Adrenal gland (tissue), 12 donors: ENCODE measurements around the gene CRACR2B. TPM values are rescaled to one million over a fixed set of nuclear protein-coding genes. Genes with fewer than 3 reads are reported as not detected.

Source experiments
- DNase-seq, 7 donors: peaks; one replicate each; pipeline ENCODE4 v3.0.0-alpha.2; 2019 to 2020
- H3K27ac ChIP-seq, 5 donors: fragments of 200-600 bp; sonication (generic) in 4 of 5; 1 replicate in 3 of 5; 2 replicates in 2 of 5; pipeline versions ENCODE4 v1.5.1 to v1.8.0; 2016 to 2020; ENCODE audit warnings: mild to moderate bottlenecking in 1 of 5
- H3K27me3 ChIP-seq: fragments of 200-600 bp; 2 replicates; pipeline ENCODE4 v1.8.0; 2021
- H3K36me3 ChIP-seq, 2 donors: fragments of 200-600 bp; replicated peaks in 1 of 2; 1 replicate in 1 of 2; 2 replicates in 1 of 2; pipeline versions ENCODE4 v1.5.1 to v1.8.0; 2018 to 2022
- H3K4me1 ChIP-seq, 2 donors: fragments of 200-600 bp; replicated peaks in 1 of 2; 1 replicate in 1 of 2; 2 replicates in 1 of 2; pipeline versions ENCODE4 v1.5.1 to v1.8.0; 2018 to 2021
- H3K4me3 ChIP-seq, 4 donors: fragments of 200-600 bp; sonication (generic) in 3 of 4; one replicate each; pipeline ENCODE4 v1.5.1; 2016 to 2018
- H3K9me3 ChIP-seq, 3 donors: fragments of 200-600 bp; sonication (generic) in 1 of 3; replicated peaks in 1 of 3; 1 replicate in 2 of 3; 2 replicates in 1 of 3; pipeline versions ENCODE4 v1.5.1 to v1.8.0; 2016 to 2021
- POLR2A ChIP-seq, 2 donors: fragments of 450-650 bp; IDR thresholded peaks; one replicate each; pipeline ENCODE4 v1.6.1; 2017; ENCODE audit warnings: antibody characterized with exemption in 2 of 2, mild to moderate bottlenecking in 2 of 2, moderate library complexity in 1 of 2
- WGBS, 4 donors: extraction: QIAGEN DNeasy Blood & Tissue Kit in 2 of 4; methylation state at CpG; one replicate each; pipeline versions ENCODE4 v1.1.5 to v1.1.7; 2013 to 2017; 5-methylcytosine and 5-hydroxymethylcytosine counted together
- intact Hi-C, 2 donors: fragments of 100-400 bp; cut with DNase I; formaldehyde crosslinking; loops; one replicate each; pipeline versions ENCODE4 v1.14.1 to v1.15.0; 2022 to 2023
- polyA plus RNA-seq, 3 donors: library from polyadenylated mRNA; stranded (reverse); fragments of 200-250 nt in 2 of 3; fragments of 350-450 nt in 1 of 3; fragmentation: Illumina TruSeq in 1 of 3; extraction: RNeasy Lipid Tissue Mini Kit (QIAGEN cat#74804) in 1 of 3; gene quantifications; one replicate each; pipeline ENCODE4 v1.2.3, GENCODE V29; 2013 to 2014
- total RNA-seq, 9 donors: library from RNA; depleted of rRNA in 4 of 9; stranded (reverse); fragments of >200 nt in 4 of 9; fragments of 120-200 nt in 1 of 9; fragmentation: NEBNext Ultra II Directional in 1 of 9; extraction: Animal tissue kit (Norgen Biotek cat#: 25700) in 1 of 9; gene quantifications; one replicate each; pipeline versions ENCODE4 v1.1.0 to v1.2.4, GENCODE V29; 2013 to 2023
- TF ChIP-seq, protein P1 (sequence below), 6 experiments: fragments of 450-650 bp in 4 of 6; fragments of 200-600 bp in 2 of 6; sonication (generic) in 1 of 6; IDR thresholded peaks; 1 replicate in 5 of 6; 2 replicates in 1 of 6; pipeline versions ENCODE4 v1.5.1 to v1.8.0; 2016 to 2021; ENCODE audit warnings: antibody characterized with exemption in 6 of 6, mild to moderate bottlenecking in 2 of 6, moderate library complexity in 1 of 6
- donor health status: healthy with polysubstance abuse.
- donor health status: Bipolar disorder and iron deficiency.
- donor health status: DM: yes; HTN: yes; CAD: no.
- donor health status: DM: no; HTN: no; CAD: no.
- donor health status: DM: no; HTN: no; CAD: no.
- donor health status: DM: yes; HTN: yes; CAD: no.

Gene CRACR2B
- total and polyA plus RNA-seq, 12 donors, result 1.0 to 91.3 (median 15.6) TPM

DNA sequence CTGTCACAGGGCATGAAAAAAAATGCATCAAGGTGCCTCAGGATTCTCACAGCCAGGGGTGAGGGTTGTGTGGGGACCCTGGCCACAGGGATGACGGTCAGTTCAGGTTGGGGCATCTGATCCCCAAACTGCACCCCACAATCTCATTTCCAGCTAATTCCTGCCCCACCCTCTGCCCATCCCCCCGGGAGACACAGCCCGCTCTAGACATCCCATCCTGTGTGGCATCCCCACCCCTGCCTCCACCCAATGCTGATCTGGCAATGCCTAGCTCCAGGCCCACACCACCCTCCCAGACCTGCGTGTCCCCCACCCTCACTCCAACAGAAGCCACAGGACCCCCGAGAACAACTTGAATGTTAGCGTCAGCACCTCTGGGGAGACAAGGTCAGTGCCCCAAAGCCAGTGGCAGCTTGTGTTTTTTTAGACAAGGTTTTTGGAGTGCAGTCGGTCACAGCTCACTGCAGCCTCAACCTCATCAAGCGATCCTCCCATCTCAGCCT lies 40.2 kb downstream of the CRACR2B start:
- intact Hi-C loops, result no loop called here
- no peak for DNase-seq
- 88 to 96% (median 92%) methylated on average over 8 of the region's 8 CpGs for whole genome bisulfite sequencing, 4 donors
- Histone ChIP-seq H3K9me3 (no peaks in the 10 kb centered on the region), H3K27ac (no peak overlapping the region), H3K36me3 (peaks cover 0 to 4% of the 10 kb centered on the region in 2 donors), H3K27me3 (no peaks in the 10 kb centered on the region), H3K4me1 (no peaks in the 10 kb centered on the region), H3K4me3 (no peak overlapping the region)
- TF ChIP-seq, protein P1, sequence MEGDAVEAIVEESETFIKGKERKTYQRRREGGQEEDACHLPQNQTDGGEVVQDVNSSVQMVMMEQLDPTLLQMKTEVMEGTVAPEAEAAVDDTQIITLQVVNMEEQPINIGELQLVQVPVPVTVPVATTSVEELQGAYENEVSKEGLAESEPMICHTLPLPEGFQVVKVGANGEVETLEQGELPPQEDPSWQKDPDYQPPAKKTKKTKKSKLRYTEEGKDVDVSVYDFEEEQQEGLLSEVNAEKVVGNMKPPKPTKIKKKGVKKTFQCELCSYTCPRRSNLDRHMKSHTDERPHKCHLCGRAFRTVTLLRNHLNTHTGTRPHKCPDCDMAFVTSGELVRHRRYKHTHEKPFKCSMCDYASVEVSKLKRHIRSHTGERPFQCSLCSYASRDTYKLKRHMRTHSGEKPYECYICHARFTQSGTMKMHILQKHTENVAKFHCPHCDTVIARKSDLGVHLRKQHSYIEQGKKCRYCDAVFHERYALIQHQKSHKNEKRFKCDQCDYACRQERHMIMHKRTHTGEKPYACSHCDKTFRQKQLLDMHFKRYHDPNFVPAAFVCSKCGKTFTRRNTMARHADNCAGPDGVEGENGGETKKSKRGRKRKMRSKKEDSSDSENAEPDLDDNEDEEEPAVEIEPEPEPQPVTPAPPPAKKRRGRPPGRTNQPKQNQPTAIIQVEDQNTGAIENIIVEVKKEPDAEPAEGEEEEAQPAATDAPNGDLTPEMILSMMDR (IDR thresholded peaks at IDR 0.05), result no peak
- no peak for TF ChIP-seq POLR2A (IDR thresholded peaks at IDR 0.05)

GRCh38 chr11:868394-868793 lies 40.7 kb downstream of the CRACR2B start:
- peaks cover 0 to 4% of the 10 kb centered on the region in 2 donors for H3K36me3 ChIP-seq
- WGBS, 4 donors, result 91 to 93% (median 91%) methylated on average over 10 to 17 of the region's 17 CpGs
- no peaks in the 10 kb centered on the region for H3K9me3 ChIP-seq
- no peak overlapping the region for H3K27ac ChIP-seq
- no peak overlapping the region for H3K4me3 ChIP-seq
- TF ChIP-seq POLR2A (IDR thresholded peaks at IDR 0.05), result no peak
- TF ChIP-seq, protein P1 (IDR thresholded peaks at IDR 0.05), result no peak
- intact Hi-C loops, result no loop called here
- no peaks in the 10 kb centered on the region for H3K4me1 ChIP-seq
- DNase-seq, result no peak
- H3K27me3 ChIP-seq, result no peaks in the 10 kb centered on the region

DNA sequence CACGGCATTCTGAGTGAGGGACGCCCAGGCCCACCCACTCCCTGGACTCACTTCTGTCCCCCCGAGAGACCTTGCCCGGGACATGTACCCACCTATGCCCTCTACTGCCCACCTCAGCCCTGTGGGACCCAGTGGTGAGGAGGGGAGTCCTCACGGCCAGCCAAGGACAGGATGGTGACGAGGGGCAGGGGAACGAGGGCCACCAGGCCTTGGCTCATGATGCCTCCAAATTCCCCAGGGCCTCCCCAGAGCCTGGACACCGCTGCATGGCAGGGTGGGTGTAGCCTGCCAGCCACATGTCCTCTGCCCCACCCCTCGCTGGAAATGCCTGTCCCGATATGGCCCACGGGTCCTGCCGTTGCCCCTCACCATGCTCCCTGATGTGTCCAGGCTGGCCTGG lies 41.1 kb downstream of the CRACR2B start:
- WGBS, 4 donors, result 83 to 91% (median 88%) methylated on average over 6 to 12 of the region's 12 CpGs
- no peak overlapping the region for H3K4me3 ChIP-seq
- intact Hi-C loops, result no loop called here
- peaks cover 0 to 4% of the 10 kb centered on the region in 2 donors for H3K36me3 ChIP-seq
- H3K27me3 ChIP-seq, result no peaks in the 10 kb centered on the region
- DNase-seq, result no peak
- no peak overlapping the region for H3K27ac ChIP-seq
- H3K9me3 ChIP-seq, result no peaks in the 10 kb centered on the region
- no peaks in the 10 kb centered on the region for H3K4me1 ChIP-seq
- TF ChIP-seq, protein P1 (IDR thresholded peaks at IDR 0.05), result no peak
- no peak for TF ChIP-seq POLR2A (IDR thresholded peaks at IDR 0.05)

- Histone ChIP-seq H3K4me3 (no peak overlapping the region), H3K4me1 (no peaks in the 10 kb centered on the region), H3K9me3 (no peaks in the 10 kb centered on the region), H3K36me3 (peaks cover 0 to 4% of the 10 kb centered on the region in 2 donors), H3K27me3 (no peaks in the 10 kb centered on the region), H3K27ac (no peak overlapping the region)
- WGBS, 4 donors, result 87 to 89% (median 88%) methylated on average over 3 to 25 of the region's 25 CpGs; no CpG with 5 or more reads in 1 of the 4 donors
- no peak for DNase-seq
- intact Hi-C loops, result no loop called here
- TF ChIP-seq, protein P1 (IDR thresholded peaks at IDR 0.05), result no peak
- no peak for TF ChIP-seq POLR2A (IDR thresholded peaks at IDR 0.05)
These were observed 41.8 kb downstream of the CRACR2B start for GRCh38 chr11:869399-870126.
